KOPT-K1 (cell line): ENCODE measurements around the gene ZMAT5.

Experiments
- H3K27ac ChIP-seq: fragments of 200-600 bp; sonication (generic); 2 replicates; pipeline ENCODE4 v1.5.1; 2016; ENCODE audit warnings: antibody characterized with exemption, mild to moderate bottlenecking, low read depth, low read length; ENCODE audit not compliant: poor library complexity, severe bottlenecking
- H3K36me3 ChIP-seq: fragments of 200-600 bp; sonication (generic); 2 replicates; pipeline ENCODE4 v1.5.1; 2017; ENCODE audit warnings: antibody characterized with exemption, mild to moderate bottlenecking, low read length, moderate library complexity; ENCODE audit not compliant: insufficient read depth
- H3K9me3 ChIP-seq: fragments of 200-600 bp; sonication (generic); 2 replicates; pipeline ENCODE4 v1.5.1; 2017; ENCODE audit warnings: antibody characterized with exemption, low read length, mild to moderate bottlenecking; ENCODE audit not compliant: insufficient read depth, poor library complexity, severe bottlenecking

The ZMAT5 gene

GRCh38 chr22:29798318-29798717 lies 31.5 kb upstream of the ZMAT5 start:
- H3K27ac ChIP-seq: peak overlapping the region; percentile 51
- peaks cover 92% of the 10 kb centered on the region for H3K36me3 ChIP-seq
- H3K9me3 ChIP-seq: no peaks in the 10 kb centered on the region

- peaks cover 96% of the 10 kb centered on the region for H3K36me3 ChIP-seq
- no peaks in the 10 kb centered on the region for H3K9me3 ChIP-seq
- H3K27ac ChIP-seq: no peak overlapping the region
Observed at GRCh38 chr22:29797351-29797750, 30.5 kb upstream of the ZMAT5 start.

DNA sequence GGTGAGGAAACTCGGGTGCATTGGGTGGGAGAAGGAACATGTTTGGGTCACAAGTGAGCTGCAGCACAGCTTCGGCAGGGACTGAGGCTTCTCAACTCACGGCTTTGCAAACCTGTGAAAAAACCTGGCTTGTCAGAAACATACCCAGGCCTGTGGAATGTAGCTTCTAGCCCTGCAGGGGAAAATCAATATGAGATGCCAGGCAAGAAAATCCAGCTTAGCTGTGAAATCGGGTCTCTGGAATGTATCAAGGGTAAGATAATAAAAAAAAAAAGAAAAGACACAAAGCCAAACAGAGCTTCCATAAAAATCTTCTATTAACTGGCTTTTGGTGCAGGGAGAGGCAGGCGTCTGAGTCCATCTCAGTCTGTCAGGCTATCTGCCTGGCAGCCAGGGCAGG lies 28.9 kb upstream of the ZMAT5 start:
- peaks cover 96% of the 10 kb centered on the region for H3K36me3 ChIP-seq
- no peak overlapping the region for H3K27ac ChIP-seq

GRCh38 chr22:29793396-29793795 lies 26.6 kb upstream of the ZMAT5 start:
- Histone ChIP-seq H3K27ac (no peak overlapping the region), H3K36me3 (peaks cover 96% of the 10 kb centered on the region), H3K9me3 (no peaks in the 10 kb centered on the region)

More for the DNA sequence above, 28.9 kb upstream of the ZMAT5 start:
- no peaks in the 10 kb centered on the region for H3K9me3 ChIP-seq

DNA sequence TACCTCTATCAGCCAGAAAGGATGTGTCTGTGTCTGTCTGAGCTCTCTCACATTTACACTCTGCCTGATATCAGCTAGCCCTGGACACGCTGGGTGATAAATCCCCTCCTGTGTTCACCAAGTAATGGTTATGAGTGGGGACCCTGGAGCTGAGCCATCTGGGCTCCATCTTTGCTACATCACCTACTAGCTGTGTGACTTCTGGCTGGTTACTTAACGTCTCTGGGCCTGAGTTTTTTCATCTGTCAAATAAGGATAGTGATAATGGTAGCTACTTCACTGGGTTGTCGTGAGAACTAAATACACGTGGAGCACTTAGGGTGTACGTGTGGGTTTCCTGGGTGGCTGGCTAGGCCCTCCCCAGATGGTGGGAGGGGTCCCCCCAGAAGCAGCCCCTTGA lies 23.3 kb upstream of the ZMAT5 start:
- Histone ChIP-seq H3K9me3 (no peaks in the 10 kb centered on the region), H3K36me3 (peaks cover 77% of the 10 kb centered on the region), H3K27ac (no peak overlapping the region)

GRCh38 chr22:29788339-29789279 lies 21.8 kb upstream of the ZMAT5 start:
- H3K36me3 ChIP-seq: peaks cover 67% of the 10 kb centered on the region
- no peaks in the 10 kb centered on the region for H3K9me3 ChIP-seq
- no peak overlapping the region for H3K27ac ChIP-seq

DNA sequence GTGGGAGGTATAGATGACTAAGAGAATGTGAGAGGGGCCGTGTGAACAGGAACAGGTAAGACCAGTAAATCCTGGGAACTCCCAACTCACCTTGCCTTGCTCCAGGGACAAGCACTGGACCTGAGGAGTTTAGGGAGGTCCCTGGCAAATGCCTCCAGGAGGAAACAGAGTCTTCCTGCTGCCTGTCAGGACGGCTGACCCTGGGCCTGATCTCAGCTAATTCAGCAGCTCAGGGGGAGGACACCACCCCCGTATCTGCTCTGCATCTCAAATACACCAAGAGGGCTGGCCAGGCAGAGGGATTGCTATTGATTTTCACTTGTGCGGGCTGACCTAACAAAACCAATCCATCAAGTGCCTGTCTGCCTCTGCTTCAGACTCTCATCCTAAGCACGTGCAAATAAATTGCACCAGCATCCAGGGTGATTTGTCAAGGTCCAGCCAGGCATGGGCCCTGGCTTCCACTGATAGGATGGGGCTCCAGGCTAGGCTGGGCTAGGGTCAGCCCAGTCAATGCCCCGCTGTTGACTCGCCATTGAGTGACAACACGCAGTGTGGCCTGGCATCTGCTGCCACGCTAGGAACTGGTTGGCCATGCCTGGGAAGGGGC lies 20.7 kb upstream of the ZMAT5 start:
- no peaks in the 10 kb centered on the region for H3K9me3 ChIP-seq
- no peak overlapping the region for H3K27ac ChIP-seq
- peaks cover 56% of the 10 kb centered on the region for H3K36me3 ChIP-seq

DNA sequence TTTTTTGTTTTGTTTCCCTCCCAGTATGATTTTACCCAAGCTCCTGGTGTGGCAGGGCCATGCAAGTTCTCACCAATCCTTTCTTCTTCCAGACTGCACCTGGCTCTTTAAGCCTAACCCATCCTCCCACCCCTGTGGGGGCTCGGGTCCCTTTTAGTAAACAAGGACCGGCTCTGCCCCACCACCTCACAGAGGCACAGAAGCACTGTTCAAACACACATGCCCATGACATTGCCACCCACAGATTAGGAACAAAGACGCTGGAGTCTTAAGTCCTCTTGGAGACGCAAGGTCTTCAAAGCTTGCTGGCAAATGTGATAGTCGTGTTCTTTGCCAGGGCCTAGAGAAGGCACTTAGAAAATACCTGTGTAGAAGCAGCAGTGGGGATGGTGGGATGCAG lies 19.2 kb upstream of the ZMAT5 start:
- Histone ChIP-seq H3K36me3 (peaks cover 41% of the 10 kb centered on the region), H3K27ac (no peak overlapping the region), H3K9me3 (no peaks in the 10 kb centered on the region)

GRCh38 chr22:29784451-29785361 lies 17.9 kb upstream of the ZMAT5 start:
- Histone ChIP-seq H3K36me3 (peaks cover 28% of the 10 kb centered on the region), H3K9me3 (no peaks in the 10 kb centered on the region), H3K27ac (no peak overlapping the region)

- Histone ChIP-seq H3K9me3 (no peaks in the 10 kb centered on the region), H3K36me3 (peaks cover 3% of the 10 kb centered on the region; the same call in 1 of the 2 replicates), H3K27ac (no peak overlapping the region)
Observed at GRCh38 chr22:29782061-29782845, 15.4 kb upstream of the ZMAT5 start.

DNA sequence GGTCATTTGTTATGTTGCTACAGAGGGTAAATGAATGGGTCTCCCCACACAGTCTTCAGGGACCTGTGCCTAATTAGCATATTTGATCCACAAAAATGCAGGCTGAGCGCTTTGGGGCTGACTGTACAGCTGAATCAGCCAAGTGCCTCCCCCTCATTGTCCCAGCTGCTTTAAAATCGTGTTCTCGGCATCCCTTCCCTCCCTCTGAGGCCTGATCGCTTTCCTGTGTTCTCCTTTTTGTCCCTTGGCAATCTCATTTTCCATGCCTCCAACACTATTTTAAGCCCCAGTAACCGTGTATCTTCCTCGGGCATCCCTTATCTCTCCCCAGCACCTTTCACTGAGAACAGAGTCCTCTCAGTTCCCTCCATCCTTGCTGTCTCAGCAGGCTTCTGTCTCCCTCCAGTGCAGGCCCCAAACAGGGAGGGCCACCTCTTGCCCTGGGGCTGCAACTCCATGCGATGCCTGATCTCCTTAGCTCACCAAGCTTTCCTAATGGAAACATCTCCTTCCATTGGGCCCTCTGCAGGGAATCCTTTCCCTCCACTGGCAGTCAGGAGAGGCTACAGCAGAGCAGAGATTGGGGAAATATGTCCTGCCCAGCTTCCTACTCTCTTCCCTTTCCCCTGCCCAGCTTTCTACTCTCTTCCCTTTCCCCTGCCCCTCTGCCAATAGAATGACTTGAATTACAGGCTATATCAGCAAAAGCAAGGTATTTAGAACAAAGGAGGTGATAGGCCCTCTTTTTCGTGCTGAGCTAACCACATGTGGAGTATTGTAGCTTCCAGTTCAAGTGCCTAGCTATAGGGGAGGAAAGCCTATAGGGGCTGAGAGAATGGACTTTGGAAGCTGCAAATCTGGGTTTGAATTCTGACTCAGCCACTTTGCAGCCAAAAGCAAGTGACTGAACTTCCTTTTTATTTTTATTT lies 14.2 kb upstream of the ZMAT5 start:
- Histone ChIP-seq H3K36me3 (no peaks in the 10 kb centered on the region), H3K27ac (no peak overlapping the region), H3K9me3 (no peaks in the 10 kb centered on the region)

GRCh38 chr22:29780220-29780619 lies 13.4 kb upstream of the ZMAT5 start:
- Histone ChIP-seq H3K36me3 (no peaks in the 10 kb centered on the region), H3K9me3 (no peaks in the 10 kb centered on the region), H3K27ac (no peak overlapping the region)

GRCh38 chr22:29773233-29773632 lies 6.4 kb upstream of the ZMAT5 start:
- Histone ChIP-seq H3K9me3 (no peaks in the 10 kb centered on the region), H3K36me3 (peaks cover 29% of the 10 kb centered on the region), H3K27ac (no peak overlapping the region)
